ENCODE measurements around the gene ZMAT3.

GRCh38 chr3:178986456-178986855 is 85.2 kb downstream of the ZMAT3 start:
- TF ChIP-seq GABPA (IDR thresholded peaks at IDR 0.05; ENCODE audit: low read depth): no peak
- no peak for TF ChIP-seq CTCF (IDR thresholded peaks at IDR 0.05; ENCODE audit: insufficient read depth, low read length)
- TF ChIP-seq, protein P1, sequence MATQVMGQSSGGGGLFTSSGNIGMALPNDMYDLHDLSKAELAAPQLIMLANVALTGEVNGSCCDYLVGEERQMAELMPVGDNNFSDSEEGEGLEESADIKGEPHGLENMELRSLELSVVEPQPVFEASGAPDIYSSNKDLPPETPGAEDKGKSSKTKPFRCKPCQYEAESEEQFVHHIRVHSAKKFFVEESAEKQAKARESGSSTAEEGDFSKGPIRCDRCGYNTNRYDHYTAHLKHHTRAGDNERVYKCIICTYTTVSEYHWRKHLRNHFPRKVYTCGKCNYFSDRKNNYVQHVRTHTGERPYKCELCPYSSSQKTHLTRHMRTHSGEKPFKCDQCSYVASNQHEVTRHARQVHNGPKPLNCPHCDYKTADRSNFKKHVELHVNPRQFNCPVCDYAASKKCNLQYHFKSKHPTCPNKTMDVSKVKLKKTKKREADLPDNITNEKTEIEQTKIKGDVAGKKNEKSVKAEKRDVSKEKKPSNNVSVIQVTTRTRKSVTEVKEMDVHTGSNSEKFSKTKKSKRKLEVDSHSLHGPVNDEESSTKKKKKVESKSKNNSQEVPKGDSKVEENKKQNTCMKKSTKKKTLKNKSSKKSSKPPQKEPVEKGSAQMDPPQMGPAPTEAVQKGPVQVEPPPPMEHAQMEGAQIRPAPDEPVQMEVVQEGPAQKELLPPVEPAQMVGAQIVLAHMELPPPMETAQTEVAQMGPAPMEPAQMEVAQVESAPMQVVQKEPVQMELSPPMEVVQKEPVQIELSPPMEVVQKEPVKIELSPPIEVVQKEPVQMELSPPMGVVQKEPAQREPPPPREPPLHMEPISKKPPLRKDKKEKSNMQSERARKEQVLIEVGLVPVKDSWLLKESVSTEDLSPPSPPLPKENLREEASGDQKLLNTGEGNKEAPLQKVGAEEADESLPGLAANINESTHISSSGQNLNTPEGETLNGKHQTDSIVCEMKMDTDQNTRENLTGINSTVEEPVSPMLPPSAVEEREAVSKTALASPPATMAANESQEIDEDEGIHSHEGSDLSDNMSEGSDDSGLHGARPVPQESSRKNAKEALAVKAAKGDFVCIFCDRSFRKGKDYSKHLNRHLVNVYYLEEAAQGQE (IDR thresholded peaks at IDR 0.05; ENCODE audit: insufficient replicate concordance, low read depth): no peak
- TF ChIP-seq POLR2AphosphoS5 (IDR thresholded peaks at IDR 0.05; ENCODE audit: low read depth): no peak
